ENCODE results near the gene BAK1. TPM values are rescaled to one million over a fixed set of nuclear protein-coding genes. Genes with fewer than 3 reads are reported as not detected.

BAK1 gene
- total and polyA plus RNA-seq, 8 donors: 2.9 to 97.0 (median 23.5) TPM

DNA sequence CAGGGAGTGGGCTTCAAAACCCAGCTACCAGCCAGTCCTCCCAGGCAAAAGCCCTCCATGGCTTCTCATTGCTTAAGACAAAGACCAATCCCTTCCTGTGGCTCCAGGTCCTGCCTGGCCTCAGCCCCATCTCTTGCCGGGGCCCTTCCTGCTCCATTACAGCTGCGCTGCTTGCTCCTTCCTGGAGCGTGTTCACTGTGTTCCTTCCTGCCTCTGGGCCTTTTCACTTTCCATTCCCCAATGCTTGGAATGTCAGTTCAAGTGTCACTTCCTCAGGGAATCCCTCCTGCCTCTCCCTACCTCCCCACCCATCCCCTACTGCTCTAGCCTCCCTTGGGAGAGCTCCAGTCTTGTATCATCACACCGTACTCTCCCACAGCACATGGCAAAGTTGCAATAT lies 30.0 kb upstream of the BAK1 start:
- Histone ChIP-seq H3K4me1 (peaks cover 8 to 55% (median 23%) of the 10 kb centered on the region in 4 donors), H3K9me3 (no peaks in the 10 kb centered on the region), H3K4me3 (no peak overlapping the region), H3K36me3 (no peaks in the 10 kb centered on the region), H3K27ac (peak overlapping the region; percentile 48 to 70 (median 60)), H3K27me3 (no peaks in the 10 kb centered on the region)
- no peak for DNase-seq
- 62 to 86% (median 68%) methylated on average over 4 of the region's 4 CpGs for WGBS, 5 donors
- TF ChIP-seq POLR2AphosphoS5 (IDR thresholded peaks at IDR 0.05): peak in 1 of 3 donors; percentile 6
- TF ChIP-seq POLR2A (IDR thresholded peaks at IDR 0.05): no peak
- intact Hi-C loops (cut with DNase I; ENCODE audit: low total_unique reads): no loop called here

DNA sequence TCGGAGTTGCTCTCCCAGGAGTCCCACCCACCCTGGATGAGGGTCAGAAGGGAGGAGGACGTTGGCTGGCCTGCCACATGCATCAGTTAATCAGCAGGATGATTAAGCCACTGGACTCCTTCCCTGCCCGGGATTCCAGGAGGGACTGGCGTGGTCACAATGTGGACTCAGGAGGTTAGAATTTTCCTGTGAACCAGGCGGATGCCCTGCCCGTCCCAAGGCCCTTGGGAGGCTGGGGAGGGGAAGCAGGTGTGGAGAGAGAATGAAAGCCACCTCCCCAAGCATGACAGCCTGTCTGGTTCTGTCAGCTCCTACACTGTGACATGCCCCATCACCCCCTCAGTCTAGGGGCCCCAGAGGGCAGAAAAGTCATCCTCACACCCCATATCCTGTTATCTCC lies 29.5 kb upstream of the BAK1 start:
- peaks cover 8 to 55% (median 23%) of the 10 kb centered on the region in 4 donors for H3K4me1 ChIP-seq
- no peaks in the 10 kb centered on the region for H3K27me3 ChIP-seq
- DNase-seq: peak in 1 of 2 donors; percentile 50
- H3K9me3 ChIP-seq: peaks cover 0 to 3% (median under 1%) of the 10 kb centered on the region in 4 donors
- H3K27ac ChIP-seq: peak overlapping the region; percentile 48 to 70 (median 60)
- TF ChIP-seq POLR2AphosphoS5 (IDR thresholded peaks at IDR 0.05): peak in 1 of 3 donors; percentile 63
- TF ChIP-seq, protein P1, sequence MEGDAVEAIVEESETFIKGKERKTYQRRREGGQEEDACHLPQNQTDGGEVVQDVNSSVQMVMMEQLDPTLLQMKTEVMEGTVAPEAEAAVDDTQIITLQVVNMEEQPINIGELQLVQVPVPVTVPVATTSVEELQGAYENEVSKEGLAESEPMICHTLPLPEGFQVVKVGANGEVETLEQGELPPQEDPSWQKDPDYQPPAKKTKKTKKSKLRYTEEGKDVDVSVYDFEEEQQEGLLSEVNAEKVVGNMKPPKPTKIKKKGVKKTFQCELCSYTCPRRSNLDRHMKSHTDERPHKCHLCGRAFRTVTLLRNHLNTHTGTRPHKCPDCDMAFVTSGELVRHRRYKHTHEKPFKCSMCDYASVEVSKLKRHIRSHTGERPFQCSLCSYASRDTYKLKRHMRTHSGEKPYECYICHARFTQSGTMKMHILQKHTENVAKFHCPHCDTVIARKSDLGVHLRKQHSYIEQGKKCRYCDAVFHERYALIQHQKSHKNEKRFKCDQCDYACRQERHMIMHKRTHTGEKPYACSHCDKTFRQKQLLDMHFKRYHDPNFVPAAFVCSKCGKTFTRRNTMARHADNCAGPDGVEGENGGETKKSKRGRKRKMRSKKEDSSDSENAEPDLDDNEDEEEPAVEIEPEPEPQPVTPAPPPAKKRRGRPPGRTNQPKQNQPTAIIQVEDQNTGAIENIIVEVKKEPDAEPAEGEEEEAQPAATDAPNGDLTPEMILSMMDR (IDR thresholded peaks at IDR 0.05): no peak
- WGBS, 5 donors: 25 to 42% (median 38%) methylated on average over 6 of the region's 6 CpGs
- intact Hi-C loops (cut with DNase I; ENCODE audit: low total_unique reads): no loop called here
- no peak overlapping the region for H3K4me3 ChIP-seq
- no peaks in the 10 kb centered on the region for H3K36me3 ChIP-seq

DNA sequence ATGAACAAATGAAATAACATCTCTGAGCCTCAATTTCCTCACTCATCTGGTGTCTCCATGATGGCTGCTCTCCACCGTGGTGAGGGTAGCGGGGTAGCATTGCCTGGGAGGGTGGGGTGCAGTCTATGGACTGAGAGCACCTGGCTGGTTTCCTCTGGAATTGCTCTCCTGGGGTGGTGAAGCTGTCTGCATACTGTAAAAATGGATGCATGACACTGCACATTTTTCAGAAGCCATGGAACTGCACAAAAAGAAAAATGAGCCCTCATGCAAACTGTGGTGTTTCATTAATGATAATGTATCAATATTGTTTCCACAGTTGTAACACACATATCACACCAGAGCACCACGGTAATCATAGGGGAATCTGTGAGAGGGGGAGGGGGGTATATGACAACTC lies 28.9 kb upstream of the BAK1 start:
- H3K4me1 ChIP-seq: peaks cover 8 to 52% (median 23%) of the 10 kb centered on the region in 4 donors
- TF ChIP-seq POLR2A (IDR thresholded peaks at IDR 0.05) (no peak), EP300 (IDR thresholded peaks at IDR 0.05) (no peak), POLR2AphosphoS5 (IDR thresholded peaks at IDR 0.05) (no peak)
- TF ChIP-seq, protein P1 (IDR thresholded peaks at IDR 0.05): no peak
- intact Hi-C loops (cut with DNase I; ENCODE audit: low total_unique reads): no loop called here
- WGBS, 5 donors: 39 to 66% (median 60%) methylated on average over 3 of the region's 3 CpGs
- no peaks in the 10 kb centered on the region for H3K36me3 ChIP-seq
- no peak overlapping the region for H3K4me3 ChIP-seq
- no peak for DNase-seq
- peak overlapping the region in 2 of 5 donors; percentile 50 to 70 for H3K27ac ChIP-seq
- H3K27me3 ChIP-seq: no peaks in the 10 kb centered on the region
- peaks cover 0 to 7% (median 2%) of the 10 kb centered on the region in 4 donors for H3K9me3 ChIP-seq

DNA sequence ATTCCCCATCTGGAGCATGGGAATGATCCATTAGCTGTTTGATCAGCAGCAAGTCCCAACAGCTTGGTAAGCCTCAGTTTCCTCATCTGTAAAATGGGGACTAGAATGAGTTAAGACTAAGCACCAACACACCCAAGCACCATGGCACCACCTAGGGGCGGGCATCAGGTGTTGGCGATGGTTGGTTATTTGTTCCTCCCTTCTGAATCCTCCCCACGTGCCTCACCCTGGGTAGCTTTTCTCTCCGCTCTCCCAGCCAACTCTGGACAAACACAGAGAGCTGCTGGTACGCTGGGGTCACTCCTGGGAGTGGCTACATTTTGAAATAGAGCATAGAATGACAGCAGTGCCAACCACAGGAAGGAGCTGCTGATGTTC lies 27.7 kb upstream of the BAK1 start:
- peak; percentile 55 to 58 for DNase-seq
- no peak overlapping the region for H3K4me3 ChIP-seq
- intact Hi-C loops (cut with DNase I; ENCODE audit: low total_unique reads): no loop called here
- no peaks in the 10 kb centered on the region for H3K27me3 ChIP-seq
- peaks cover 8 to 49% (median 23%) of the 10 kb centered on the region in 4 donors for H3K4me1 ChIP-seq
- H3K9me3 ChIP-seq: peaks cover 0 to 7% (median 2%) of the 10 kb centered on the region in 4 donors
- TF ChIP-seq, protein P1 (IDR thresholded peaks at IDR 0.05): peak in 2 of 7 experiments; percentile 5 to 38
- TF ChIP-seq POLR2AphosphoS5 (IDR thresholded peaks at IDR 0.05): no peak
- H3K27ac ChIP-seq: peak overlapping the region in 1 of 5 donors; percentile 19
- 30 to 43% (median 31%) methylated on average over 5 of the region's 5 CpGs for WGBS, 5 donors
- H3K36me3 ChIP-seq: no peaks in the 10 kb centered on the region

DNA sequence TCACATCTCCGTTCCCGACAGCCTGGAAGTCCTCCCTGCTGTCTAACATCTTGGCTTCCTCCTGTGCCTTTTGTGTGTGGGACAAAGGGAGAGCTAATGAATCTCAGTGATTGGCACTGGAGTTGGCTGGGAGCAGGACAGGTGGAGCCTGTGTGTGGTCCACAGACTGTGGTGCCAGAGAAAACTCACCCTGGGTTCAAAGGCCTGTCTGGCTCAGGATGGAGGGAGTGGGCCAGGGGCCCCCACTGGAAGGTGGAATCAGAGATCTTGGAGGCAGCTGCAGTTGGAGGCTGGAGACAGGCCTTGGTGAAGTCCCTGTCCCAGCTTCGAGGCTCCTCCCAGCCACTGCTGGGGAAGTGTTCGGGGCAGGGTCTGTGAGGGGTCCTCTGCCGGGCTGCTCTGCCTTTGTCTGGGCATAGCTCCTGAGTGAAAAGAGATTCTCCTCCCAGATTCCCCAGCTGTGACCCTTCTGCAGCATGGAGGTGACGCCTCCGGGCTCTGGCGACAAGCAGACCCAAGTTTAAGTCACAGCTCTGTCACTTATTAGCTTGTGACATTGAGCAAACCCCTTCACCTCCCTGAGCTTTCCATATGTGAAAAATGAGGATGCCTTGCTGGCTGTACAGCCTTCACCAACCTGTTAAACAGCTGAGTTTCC lies 27.2 kb upstream of the BAK1 start:
- Histone ChIP-seq H3K9me3 (peaks cover 0 to 7% (median 2%) of the 10 kb centered on the region in 4 donors), H3K27me3 (no peaks in the 10 kb centered on the region), H3K27ac (no peak overlapping the region), H3K4me3 (no peak overlapping the region), H3K36me3 (no peaks in the 10 kb centered on the region), H3K4me1 (peaks cover 8 to 49% (median 23%) of the 10 kb centered on the region in 4 donors)
- WGBS, 5 donors: 71 to 79% (median 78%) methylated on average over 5 to 8 of the region's 8 CpGs
- no peak for TF ChIP-seq POLR2AphosphoS5 (IDR thresholded peaks at IDR 0.05)
- TF ChIP-seq, protein P1 (IDR thresholded peaks at IDR 0.05): no peak
- no peak for TF ChIP-seq EP300 (IDR thresholded peaks at IDR 0.05)
- TF ChIP-seq POLR2A (IDR thresholded peaks at IDR 0.05): no peak
- intact Hi-C loops (cut with DNase I; ENCODE audit: low total_unique reads): no loop called here
- no peak for DNase-seq

All from stomach (tissue), 9 donors.